ENCODE data around the gene HOXA11.
A peak's percentile ranks its signal among the peaks of the same experiment; 100 is the strongest.

The HOXA11 gene

GRCh38 chr7:27198871-27199801 lies 14.1 kb upstream of the HOXA11 start:
- H2AFZ ChIP-seq (ENCODE audit: low read depth, low read length), result peak overlapping the region; percentile 52; the same call in 1 of the 2 replicates
- H3K4me3 ChIP-seq (ENCODE audit: low read depth in 1 of 2, low read length in 2 of 2), result peak overlapping the region; percentile 20 to 78; a peak in 3 of 4 replicates
- TF ChIP-seq EZH2 (IDR thresholded peaks at IDR 0.05; ENCODE audit: borderline replicate concordance, low read depth, low read length, severe bottlenecking) (no peak), CTCF (IDR thresholded peaks at IDR 0.05; ENCODE audit: borderline replicate concordance, extremely low read depth, low read length, poor library complexity, severe bottlenecking) (no peak)

GRCh38 chr7:27198138-27198841 lies 13.3 kb upstream of the HOXA11 start:
- H3K4me3 ChIP-seq (ENCODE audit: low read depth in 1 of 2, low read length in 2 of 2), result no peak overlapping the region
- DNase-seq, result no peak
- H4K20me1 ChIP-seq (ENCODE audit: insufficient read depth, low read length), result no peaks in the 10 kb centered on the region

More at GRCh38 chr7:27198871-27199801, 14.1 kb upstream of the HOXA11 start:
- ATAC-seq (ENCODE audit: insufficient read depth, low read depth) (peak; percentile 38), DNase-seq (no peak)
- Histone ChIP-seq H3K9me3 (ENCODE audit: insufficient read depth, low read length, severe bottlenecking) (no peaks in the 10 kb centered on the region), H3K79me2 (ENCODE audit: insufficient read depth, low read length) (no peaks in the 10 kb centered on the region), H3K36me3 (ENCODE audit: insufficient read depth, low read length) (no peaks in the 10 kb centered on the region), H3K4me1 (ENCODE audit: insufficient read depth, low read length) (peaks cover 34% of the 10 kb centered on the region), H3K27ac (ENCODE audit: low read length) (no peak overlapping the region), H3K4me2 (ENCODE audit: insufficient read depth, low read length) (peak overlapping the region; percentile 82), H4K20me1 (ENCODE audit: insufficient read depth, low read length) (no peaks in the 10 kb centered on the region), H3K9ac (ENCODE audit: low read depth, low read length) (peak overlapping the region; percentile 57), H3K27me3 (ENCODE audit: insufficient read depth, low read length, poor library complexity) (peaks cover 20% of the 10 kb centered on the region)

More at GRCh38 chr7:27198138-27198841, 13.3 kb upstream of the HOXA11 start:
- ATAC-seq (ENCODE audit: insufficient read depth, low read depth), result no peak
- H3K27me3 ChIP-seq (ENCODE audit: insufficient read depth, low read length, poor library complexity), result peaks cover 18% of the 10 kb centered on the region
- peaks cover 34% of the 10 kb centered on the region for H3K4me1 ChIP-seq (ENCODE audit: insufficient read depth, low read length)
- H3K4me2 ChIP-seq (ENCODE audit: insufficient read depth, low read length), result peak overlapping the region; percentile 82; the same call in 1 of the 2 replicates
- TF ChIP-seq CTCF (IDR thresholded peaks at IDR 0.05; ENCODE audit: borderline replicate concordance, extremely low read depth, low read length, poor library complexity, severe bottlenecking), result no peak
- no peak for TF ChIP-seq EZH2 (IDR thresholded peaks at IDR 0.05; ENCODE audit: borderline replicate concordance, low read depth, low read length, severe bottlenecking)
- H3K9ac ChIP-seq (ENCODE audit: low read depth, low read length), result no peak overlapping the region
- no peaks in the 10 kb centered on the region for H3K36me3 ChIP-seq (ENCODE audit: insufficient read depth, low read length)
- no peaks in the 10 kb centered on the region for H3K9me3 ChIP-seq (ENCODE audit: insufficient read depth, low read length, severe bottlenecking)
- no peak overlapping the region for H3K27ac ChIP-seq (ENCODE audit: low read length)
- no peak overlapping the region for H2AFZ ChIP-seq (ENCODE audit: low read depth, low read length)
- H3K79me2 ChIP-seq (ENCODE audit: insufficient read depth, low read length), result no peaks in the 10 kb centered on the region

All from DND-41 (cell line).